HFFc6 (cell line): Measurements from ENCODE around the gene MAP4K5. TPM values are rescaled to one million over a fixed set of nuclear protein-coding genes. Genes with fewer than 3 reads are reported as not detected.

Experiments used
- DNase-seq: peaks from one replicate; pipeline ENCODE4 v3.0.0-alpha.2; 2018
- H3K27ac Mint-ChIP-seq: 2 replicates; pipeline ENCODE4 v1.8.0; 2020; ENCODE audit warnings: mild to moderate bottlenecking, mixed read lengths
- H3K27me3 Mint-ChIP-seq: 2 replicates; pipeline ENCODE4 v1.8.0; 2021; ENCODE audit warnings: mild to moderate bottlenecking, moderate library complexity, mixed read lengths; ENCODE audit not compliant: insufficient read depth
- H3K36me3 Mint-ChIP-seq: 2 replicates; pipeline ENCODE4 v1.8.0; 2021; ENCODE audit warnings: low read depth, mixed read lengths
- H3K4me1 Mint-ChIP-seq: 2 replicates; pipeline ENCODE4 v1.8.0; 2020; ENCODE audit warnings: low read depth, mixed read lengths
- H3K4me3 Mint-ChIP-seq: 2 replicates; pipeline ENCODE4 v1.8.0; 2020; ENCODE audit warnings: mild to moderate bottlenecking, moderate library complexity, mixed read lengths
- H3K9me3 Mint-ChIP-seq: 2 replicates; pipeline ENCODE4 v1.8.0; 2020; ENCODE audit warnings: mild to moderate bottlenecking, mixed read lengths
- total RNA-seq, 6 experiments: library from RNA; stranded (reverse); fragmentation: NEBNext Ultra II Directional; extraction: Animal tissue kit (Norgen Biotek cat#: 25700); gene quantifications; 2 replicates in 1 of 6; 3 replicates in 5 of 6; pipeline ENCODE4 v1.2.3, GENCODE V29; 2021
- TF ChIP-seq, protein P1 (sequence below): fragments of 200-600 bp; sonication (generic); IDR thresholded peaks from 2 replicates; pipeline ENCODE4 v1.5.0; 2021; ENCODE audit warnings: antibody characterized with exemption, mild to moderate bottlenecking

MAP4K5 gene
- total RNA-seq, 6 experiments from 2014 or later: 61.4 to 74.5 (median 69.7) TPM

GRCh38 chr14:50389668-50390441 lies 142.5 kb downstream of the MAP4K5 start:
- Mint-ChIP-seq H3K9me3 (no peaks in the 10 kb centered on the region), H3K27ac (no peak overlapping the region; the same call in 1 of the 2 replicates), H3K4me1 (peaks cover 12% of the 10 kb centered on the region), H3K36me3 (peaks cover 13% of the 10 kb centered on the region), H3K27me3 (no peaks in the 10 kb centered on the region), H3K4me3 (no peak overlapping the region)
- DNase-seq: no peak
- TF ChIP-seq, protein P1, sequence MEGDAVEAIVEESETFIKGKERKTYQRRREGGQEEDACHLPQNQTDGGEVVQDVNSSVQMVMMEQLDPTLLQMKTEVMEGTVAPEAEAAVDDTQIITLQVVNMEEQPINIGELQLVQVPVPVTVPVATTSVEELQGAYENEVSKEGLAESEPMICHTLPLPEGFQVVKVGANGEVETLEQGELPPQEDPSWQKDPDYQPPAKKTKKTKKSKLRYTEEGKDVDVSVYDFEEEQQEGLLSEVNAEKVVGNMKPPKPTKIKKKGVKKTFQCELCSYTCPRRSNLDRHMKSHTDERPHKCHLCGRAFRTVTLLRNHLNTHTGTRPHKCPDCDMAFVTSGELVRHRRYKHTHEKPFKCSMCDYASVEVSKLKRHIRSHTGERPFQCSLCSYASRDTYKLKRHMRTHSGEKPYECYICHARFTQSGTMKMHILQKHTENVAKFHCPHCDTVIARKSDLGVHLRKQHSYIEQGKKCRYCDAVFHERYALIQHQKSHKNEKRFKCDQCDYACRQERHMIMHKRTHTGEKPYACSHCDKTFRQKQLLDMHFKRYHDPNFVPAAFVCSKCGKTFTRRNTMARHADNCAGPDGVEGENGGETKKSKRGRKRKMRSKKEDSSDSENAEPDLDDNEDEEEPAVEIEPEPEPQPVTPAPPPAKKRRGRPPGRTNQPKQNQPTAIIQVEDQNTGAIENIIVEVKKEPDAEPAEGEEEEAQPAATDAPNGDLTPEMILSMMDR: no peak

DNA sequence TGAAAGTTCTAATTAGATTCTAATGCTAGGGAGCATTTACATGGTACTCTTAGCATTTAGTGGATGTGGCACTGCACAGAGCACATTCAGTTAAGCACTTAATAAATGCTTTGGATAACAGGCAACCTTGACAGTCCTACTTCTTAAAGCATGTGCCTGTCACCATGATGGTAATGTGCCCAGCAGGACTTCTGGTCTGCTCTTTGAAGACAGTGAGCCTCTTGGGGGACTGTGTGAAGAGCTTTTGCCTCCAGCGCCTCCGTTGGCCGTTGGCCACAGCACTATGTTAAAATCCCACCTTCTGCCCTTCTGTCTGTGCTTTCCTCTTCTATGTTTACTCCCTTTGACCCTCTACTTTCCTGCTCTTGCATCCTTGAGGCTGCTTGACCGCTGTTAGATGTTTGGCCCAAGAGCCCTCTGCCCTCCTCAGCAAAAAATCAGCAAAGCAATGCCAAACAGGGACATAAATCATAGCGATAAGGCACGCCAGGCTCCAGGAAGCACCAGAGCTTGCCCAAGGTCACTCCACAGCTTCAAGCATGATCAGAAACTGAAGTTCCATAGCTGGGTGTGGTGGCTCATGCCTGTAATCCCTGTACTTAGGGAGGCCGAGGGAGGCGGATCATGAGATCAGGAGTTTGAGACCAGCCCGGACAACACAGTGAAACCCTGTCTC lies 144.0 kb downstream of the MAP4K5 start:
- DNase-seq: no peak
- no peaks in the 10 kb centered on the region for H3K9me3 Mint-ChIP-seq
- TF ChIP-seq, protein P1: no peak
- no peak overlapping the region for H3K4me3 Mint-ChIP-seq
- H3K36me3 Mint-ChIP-seq: peaks cover 7% of the 10 kb centered on the region
- no peaks in the 10 kb centered on the region for H3K27me3 Mint-ChIP-seq
- no peak overlapping the region for H3K27ac Mint-ChIP-seq
- no peaks in the 10 kb centered on the region for H3K4me1 Mint-ChIP-seq

DNA sequence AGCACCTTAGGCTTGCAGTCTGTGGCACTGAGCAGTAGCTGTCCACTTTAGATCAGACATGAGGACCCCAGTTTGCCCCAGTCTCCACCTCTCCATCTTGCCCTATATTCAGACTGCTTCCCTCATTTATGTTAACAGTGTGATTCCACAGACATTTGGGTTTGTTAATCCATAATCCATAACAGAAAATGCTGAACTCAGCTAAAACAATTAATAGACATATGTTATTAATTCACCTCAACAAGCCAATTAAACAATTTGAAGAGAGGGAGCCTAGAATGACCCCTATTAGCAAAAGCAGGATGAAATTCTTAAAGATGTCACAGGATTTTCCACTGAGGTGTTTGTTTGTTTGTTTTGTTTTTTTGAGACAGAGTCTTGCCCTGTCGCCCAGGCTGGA lies 144.8 kb downstream of the MAP4K5 start:
- Mint-ChIP-seq H3K9me3 (no peaks in the 10 kb centered on the region), H3K36me3 (peaks cover 1% of the 10 kb centered on the region), H3K27me3 (no peaks in the 10 kb centered on the region), H3K4me1 (no peaks in the 10 kb centered on the region), H3K4me3 (no peak overlapping the region), H3K27ac (no peak overlapping the region)
- TF ChIP-seq, protein P1: no peak
- no peak for DNase-seq

GRCh38 chr14:50383618-50384225 lies 148.6 kb downstream of the MAP4K5 start:
- Mint-ChIP-seq H3K27ac (no peak overlapping the region), H3K27me3 (no peaks in the 10 kb centered on the region), H3K4me3 (no peak overlapping the region), H3K9me3 (no peaks in the 10 kb centered on the region), H3K36me3 (0 out of 2 replicates have a peak, but pooled peaks cover 4% of the 10 kb centered on the region), H3K4me1 (no peaks in the 10 kb centered on the region)
- TF ChIP-seq, protein P1: no peak
- DNase-seq: no peak

GRCh38 chr14:50381823-50382287 lies 150.5 kb downstream of the MAP4K5 start:
- TF ChIP-seq, protein P1: no peak
- Mint-ChIP-seq H3K9me3 (no peaks in the 10 kb centered on the region), H3K27ac (no peak overlapping the region), H3K4me1 (no peaks in the 10 kb centered on the region), H3K4me3 (no peak overlapping the region), H3K27me3 (no peaks in the 10 kb centered on the region), H3K36me3 (0 out of 2 replicates have a peak, but pooled peaks cover 4% of the 10 kb centered on the region)
- no peak for DNase-seq
